Liver (tissue), 3 donors: ENCODE data around the gene TOGARAM1.

ENCODE experiments used
- ATF3 ChIP-seq: IDR thresholded peaks from 2 replicates; pipeline ENCODE4 v1.6.1; 2016; ENCODE audit warnings: antibody characterized with exemption
- EGR1 ChIP-seq, 2 donors: IDR thresholded peaks; 2 replicates each; pipeline ENCODE4 v1.6.1; 2016 to 2018; ENCODE audit warnings: antibody characterized with exemption in 2 of 2, low read depth in 2 of 2
- FOXA1 ChIP-seq: IDR thresholded peaks from 2 replicates; pipeline ENCODE4 v1.6.1; 2016; ENCODE audit warnings: antibody characterized with exemption
- GABPA ChIP-seq, 2 donors: IDR thresholded peaks in 1 of 2; conservative IDR thresholded peaks in 1 of 2; 2 replicates each; pipeline ENCODE4 v1.6.1; 2016; ENCODE audit warnings: antibody characterized with exemption in 2 of 2, mild to moderate bottlenecking in 1 of 2, moderate library complexity in 1 of 2
- HNF4A ChIP-seq, 2 donors: conservative IDR thresholded peaks; 2 replicates each; pipeline ENCODE4 v1.6.1; 2016; ENCODE audit warnings: antibody characterized with exemption in 2 of 2, mild to moderate bottlenecking in 2 of 2
- JUND ChIP-seq, 2 donors: IDR thresholded peaks; 2 replicates each; pipeline ENCODE4 v1.6.1; 2016; ENCODE audit warnings: antibody characterized with exemption in 2 of 2
- RAD21 ChIP-seq, 2 donors: IDR thresholded peaks; 2 replicates each; pipeline ENCODE4 v1.6.1; 2016; ENCODE audit warnings: antibody characterized with exemption in 2 of 2, mild to moderate bottlenecking in 2 of 2
- RXRA ChIP-seq, 2 donors: IDR thresholded peaks; 2 replicates each; pipeline ENCODE4 v1.6.1; 2017 to 2018; ENCODE audit warnings: antibody characterized with exemption in 2 of 2, mild to moderate bottlenecking in 1 of 2
- SP1 ChIP-seq: IDR thresholded peaks from 2 replicates; pipeline ENCODE4 v1.6.1; 2018; ENCODE audit warnings: antibody characterized with exemption, mild to moderate bottlenecking
- TAF1 ChIP-seq: conservative IDR thresholded peaks from 2 replicates; pipeline ENCODE4 v1.6.1; 2016; ENCODE audit warnings: antibody characterized with exemption, mild to moderate bottlenecking
- YY1 ChIP-seq: IDR thresholded peaks from 2 replicates; pipeline ENCODE4 v1.6.1; 2016; ENCODE audit warnings: antibody characterized with exemption, mild to moderate bottlenecking
- ZBTB33 ChIP-seq: IDR thresholded peaks from 2 replicates; pipeline ENCODE4 v1.6.1; 2016; ENCODE audit warnings: antibody characterized with exemption
- TF ChIP-seq, protein P1 (sequence below): fragments of 150-350 bp; IDR thresholded peaks from 2 replicates; pipeline ENCODE4 v1.5.1; 2017; ENCODE audit warnings: improper control_type of control experiment, low read depth, low read length; ENCODE audit not compliant: missing input control
- donor health status: healthy.
- donor health status: healthy.

- TF ChIP-seq, protein P1, sequence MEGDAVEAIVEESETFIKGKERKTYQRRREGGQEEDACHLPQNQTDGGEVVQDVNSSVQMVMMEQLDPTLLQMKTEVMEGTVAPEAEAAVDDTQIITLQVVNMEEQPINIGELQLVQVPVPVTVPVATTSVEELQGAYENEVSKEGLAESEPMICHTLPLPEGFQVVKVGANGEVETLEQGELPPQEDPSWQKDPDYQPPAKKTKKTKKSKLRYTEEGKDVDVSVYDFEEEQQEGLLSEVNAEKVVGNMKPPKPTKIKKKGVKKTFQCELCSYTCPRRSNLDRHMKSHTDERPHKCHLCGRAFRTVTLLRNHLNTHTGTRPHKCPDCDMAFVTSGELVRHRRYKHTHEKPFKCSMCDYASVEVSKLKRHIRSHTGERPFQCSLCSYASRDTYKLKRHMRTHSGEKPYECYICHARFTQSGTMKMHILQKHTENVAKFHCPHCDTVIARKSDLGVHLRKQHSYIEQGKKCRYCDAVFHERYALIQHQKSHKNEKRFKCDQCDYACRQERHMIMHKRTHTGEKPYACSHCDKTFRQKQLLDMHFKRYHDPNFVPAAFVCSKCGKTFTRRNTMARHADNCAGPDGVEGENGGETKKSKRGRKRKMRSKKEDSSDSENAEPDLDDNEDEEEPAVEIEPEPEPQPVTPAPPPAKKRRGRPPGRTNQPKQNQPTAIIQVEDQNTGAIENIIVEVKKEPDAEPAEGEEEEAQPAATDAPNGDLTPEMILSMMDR, result no peak
- TF ChIP-seq EGR1 (IDR thresholded peaks at IDR 0.05; ENCODE audit: low read depth in 2 of 2) (no peak), FOXA1 (no peak), YY1 (no peak), ATF3 (no peak), ZBTB33 (no peak), JUND (IDR thresholded peaks at IDR 0.05) (no peak), TAF1 (no peak), RXRA (IDR thresholded peaks at IDR 0.05) (no peak), SP1 (no peak), RAD21 (IDR thresholded peaks at IDR 0.05) (no peak), GABPA (IDR thresholded peaks at IDR 0.05 in 1 of 2, conservative IDR thresholded peaks at IDR 0.05 in 1 of 2) (no peak), HNF4A (conservative IDR thresholded peaks at IDR 0.05) (no peak)
Measured at GRCh38 chr14:45048385-45048784, 86.4 kb downstream of the TOGARAM1 start.
